Neutrophil (primary cell): ENCODE data around the gene GOLGA6D.
"Not testable (repeated sequence)": the region's sequence is repeated elsewhere in the genome, so short reads cannot be mapped to it uniquely, and the experiment has no call there.

ENCODE experiments used
- H3K27ac ChIP-seq: fragments of 200-600 bp; sonication (generic); 2 replicates; pipeline ENCODE4 v1.5.1; 2016; ENCODE audit warnings: mild to moderate bottlenecking, moderate library complexity
- H3K27me3 ChIP-seq: fragments of 200-600 bp; sonication (generic); 2 replicates; pipeline ENCODE4 v1.6.0; 2016; ENCODE audit warnings: mild to moderate bottlenecking
- H3K36me3 ChIP-seq: fragments of 200-600 bp; sonication (generic); 2 replicates; pipeline ENCODE4 v1.5.1; 2017
- H3K4me1 ChIP-seq, 2 experiments: fragments of 200-600 bp in 1 of 2; sonication (generic) in 1 of 2; 1 replicate in 1 of 2; 2 replicates in 1 of 2; pipeline versions ENCODE4 v1.5.1 to v1.6.1; 2013 to 2016; ENCODE audit warnings: low read depth in 1 of 2, low read length in 1 of 2, mild to moderate bottlenecking in 1 of 2, moderate library complexity in 1 of 2; ENCODE audit not compliant: control insufficient read depth in 1 of 2, insufficient read depth in 1 of 2
- H3K4me3 ChIP-seq, 2 experiments: fragments of 200-600 bp in 1 of 2; sonication (generic) in 1 of 2; 1 replicate in 1 of 2; 2 replicates in 1 of 2; pipeline ENCODE4 v1.5.1; 2013 to 2016; ENCODE audit warnings: low read depth in 1 of 2, low read length in 1 of 2, mild to moderate bottlenecking in 1 of 2, moderate library complexity in 1 of 2
- H3K9me3 ChIP-seq: fragments of 200-600 bp; sonication (generic); 2 replicates; pipeline ENCODE4 v1.5.1; 2016
- CTCF ChIP-seq: fragments of 200-600 bp; sonication (generic); IDR thresholded peaks from 2 replicates; pipeline ENCODE4 v1.5.1; 2016; ENCODE audit warnings: antibody characterized with exemption

Gene GOLGA6D

GRCh38 chr15:75313116-75313845 is 30.6 kb downstream of the GOLGA6D start:
- no peaks in the 10 kb centered on the region for H3K36me3 ChIP-seq
- peaks cover 15% of the 10 kb centered on the region for H3K27me3 ChIP-seq
- no peak overlapping the region for H3K27ac ChIP-seq
- no peaks in the 10 kb centered on the region for H3K9me3 ChIP-seq
- no peaks in the 10 kb centered on the region for H3K4me1 ChIP-seq
- TF ChIP-seq CTCF = no peak
- H3K4me3 ChIP-seq = no peak overlapping the region

GRCh38 chr15:75314552-75315290 is 32.1 kb downstream of the GOLGA6D start:
- Histone ChIP-seq H3K27ac (no peak overlapping the region), H3K9me3 (no peaks in the 10 kb centered on the region), H3K27me3 (peaks cover 5% of the 10 kb centered on the region), H3K36me3 (no peaks in the 10 kb centered on the region), H3K4me3 (no peak overlapping the region), H3K4me1 (no peaks in the 10 kb centered on the region)
- TF ChIP-seq CTCF = no peak

GRCh38 chr15:75319231-75319897 is 36.7 kb downstream of the GOLGA6D start:
- H3K4me1 ChIP-seq, H3K9me3 ChIP-seq, H3K4me3 ChIP-seq, H3K27me3 ChIP-seq, H3K27ac ChIP-seq, H3K36me3 ChIP-seq: not testable (repeated sequence)

GRCh38 chr15:75321711-75322110 is 39.1 kb downstream of the GOLGA6D start:
- Histone ChIP-seq H3K27me3 (no peaks in the 10 kb centered on the region), H3K4me3 (no peak overlapping the region), H3K27ac (no peak overlapping the region), H3K9me3 (no peaks in the 10 kb centered on the region), H3K36me3 (no peaks in the 10 kb centered on the region), H3K4me1 (no peaks in the 10 kb centered on the region)
- no peak for TF ChIP-seq CTCF

- Histone ChIP-seq H3K27me3 (no peaks in the 10 kb centered on the region), H3K4me1 (no peaks in the 10 kb centered on the region), H3K36me3 (no peaks in the 10 kb centered on the region), H3K27ac (no peak overlapping the region), H3K9me3 (no peaks in the 10 kb centered on the region), H3K4me3 (no peak overlapping the region)
- TF ChIP-seq CTCF = no peak
Measured at GRCh38 chr15:75325922-75326321, 43.3 kb downstream of the GOLGA6D start.

- no peak overlapping the region for H3K27ac ChIP-seq
- H3K9me3 ChIP-seq = no peaks in the 10 kb centered on the region
- no peak for TF ChIP-seq CTCF
- no peaks in the 10 kb centered on the region for H3K4me1 ChIP-seq
- H3K36me3 ChIP-seq = no peaks in the 10 kb centered on the region
- H3K27me3 ChIP-seq = no peaks in the 10 kb centered on the region
- H3K4me3 ChIP-seq = no peak overlapping the region
Measured at GRCh38 chr15:75327005-75327404, 44.4 kb downstream of the GOLGA6D start.
